GM21526 (cell line): ENCODE measurements around the gene BMP8B.
"Not testable (repeated sequence)": the region's sequence is repeated elsewhere in the genome, so short reads cannot be mapped to it uniquely, and the experiment has no call there.

Source experiments
- ATAC-seq: cut with Tn5 transposase; IDR thresholded peaks from one replicate; pipeline ENCODE4 v1.9.1; 2021; ENCODE audit warnings: moderate library complexity; ENCODE audit not compliant: unreplicated experiment, low FRiP score

The BMP8B gene

GRCh38 chr1:39788758-39789570, at the start of gene BMP8B:
Gene BMP8B (minus strand): TSS chr1:39788865. CDS start chr1:39788485, 380 bp downstream.
- peak; percentile 60 for ATAC-seq

- ATAC-seq = no peak
Observed at GRCh38 chr1:39836595-39837110, 48.0 kb upstream of the BMP8B start.

- ATAC-seq = no peak
Observed at GRCh38 chr1:39835935-39836594, 47.4 kb upstream of the BMP8B start.

GRCh38 chr1:39835110-39835509, 46.4 kb upstream of the BMP8B start:
- no peak for ATAC-seq

GRCh38 chr1:39833621-39834385, 45.1 kb upstream of the BMP8B start:
- ATAC-seq = no peak

- ATAC-seq = no peak
Observed at GRCh38 chr1:39833121-39833520, 44.5 kb upstream of the BMP8B start.

- no peak for ATAC-seq
Observed at GRCh38 chr1:39832294-39832693, 43.6 kb upstream of the BMP8B start.

- ATAC-seq = no peak
Observed at GRCh38 chr1:39829791-39830533, 41.3 kb upstream of the BMP8B start.

GRCh38 chr1:39828734-39829133, 40.1 kb upstream of the BMP8B start:
- ATAC-seq = no peak

- not testable (repeated sequence) for ATAC-seq
Observed at GRCh38 chr1:39828255-39828654, 39.6 kb upstream of the BMP8B start.

- no peak for ATAC-seq
Observed at GRCh38 chr1:39827201-39827600, 38.5 kb upstream of the BMP8B start.

GRCh38 chr1:39826583-39826982, 37.9 kb upstream of the BMP8B start:
- no peak for ATAC-seq

- ATAC-seq = no peak
Observed at GRCh38 chr1:39825432-39825941, 36.8 kb upstream of the BMP8B start.

- ATAC-seq = not testable (repeated sequence)
Observed at GRCh38 chr1:39823450-39823849, 34.8 kb upstream of the BMP8B start.

- ATAC-seq = no peak
Observed at GRCh38 chr1:39822146-39822545, 33.5 kb upstream of the BMP8B start.

GRCh38 chr1:39819091-39819812, 30.6 kb upstream of the BMP8B start:
- no peak for ATAC-seq

GRCh38 chr1:39818482-39818881, 29.8 kb upstream of the BMP8B start:
- no peak for ATAC-seq

- peak; percentile 69 for ATAC-seq
Observed at GRCh38 chr1:39817091-39817932, 28.6 kb upstream of the BMP8B start.
